ENCODE results near the gene FOSL2. TPM values are rescaled to one million over a fixed set of nuclear protein-coding genes. Genes with fewer than 3 reads are reported as not detected.

Gene FOSL2
- total and polyA plus RNA-seq, 2 experiments from 2014 or later = 0.60 to 4.3 TPM

GRCh38 chr2:28394331-28394877 lies 1.7 kb downstream of the FOSL2 start:
- H3K9me2 ChIP-seq (ENCODE audit: insufficient read depth) = no peaks in the 10 kb centered on the region
- H3K36me3 Mint-ChIP-seq (ENCODE audit: low read depth) = no peaks in the 10 kb centered on the region
- peaks cover 4% of the 10 kb centered on the region; the same call in 1 of the 2 replicates for H4K20me1 ChIP-seq (replicated peaks; ENCODE audit: insufficient read depth)
- no peaks in the 10 kb centered on the region for H3K36me3 ChIP-seq (ENCODE audit: insufficient read depth)
- H3K4me1 Mint-ChIP-seq = peaks cover 18% of the 10 kb centered on the region
- H3K9me3 Mint-ChIP-seq = no peaks in the 10 kb centered on the region
- peak overlapping the region; percentile 96 for H3K4me3 ChIP-seq
- H3K27ac Mint-ChIP-seq = no peak overlapping the region
- H3K27me3 Mint-ChIP-seq (ENCODE audit: insufficient read depth, low read depth, poor library complexity) = peaks cover 23% of the 10 kb centered on the region
- ATAC-seq = no peak
- 0 out of 2 replicates have a peak, but pooled peaks cover 12% of the 10 kb centered on the region for H3F3A ChIP-seq (replicated peaks; ENCODE audit: low read depth)
- no peak for DNase-seq (ENCODE audit: low spot score)
- H3K4me2 ChIP-seq = peak overlapping the region; percentile 96
- H3K79me2 ChIP-seq (replicated peaks; ENCODE audit: insufficient read depth) = no peaks in the 10 kb centered on the region
- no peak overlapping the region; the same call in 2 of the 3 replicates for H3K4me3 Mint-ChIP-seq
- H2AFZ ChIP-seq = no peak overlapping the region
- peaks cover 56% of the 10 kb centered on the region for H3K27me3 ChIP-seq (ENCODE audit: insufficient read depth)
- no peak for TF ChIP-seq CREB1 (CRISPR knock-in tag; IDR thresholded peaks at IDR 0.05; ENCODE audit: low read depth)
- no peak for TF ChIP-seq STAT1 (IDR thresholded peaks at IDR 0.05; ENCODE audit: unreplicated experiment)
- TF ChIP-seq CTCF (conservative IDR thresholded peaks at IDR 0.05; ENCODE audit: low read depth in 2 of 2) = no peak
- no peak for TF ChIP-seq EZH2phosphoT487 (IDR thresholded peaks at IDR 0.05; ENCODE audit: unreplicated experiment)
- TF ChIP-seq ZNF462 (CRISPR knock-in tag; IDR thresholded peaks at IDR 0.05) = no peak
- peaks cover 7% of the 10 kb centered on the region; the same call in 1 of the 2 replicates for H3K4me1 ChIP-seq (ENCODE audit: insufficient read depth)
- H3K27ac ChIP-seq (ENCODE audit: low read depth) = no peak overlapping the region
